GM10248 (cell line): ENCODE measurements around the gene NSMCE3.

ENCODE experiments used
- CTCF ChIA-PET: fragments of 300-600 bp; sonication (Branson Sonifier 250); formaldehyde crosslinking; extraction: SDS; loops from one replicate; lab custom pipeline; 2021; ENCODE audit warnings: antibody characterized with exemption; lab: Yijun Ruan, JAX
- POLR2A ChIA-PET: fragments of 350-650 bp; sonication (Branson Sonifier 250); formaldehyde crosslinking; extraction: SDS; loops from one replicate; lab custom pipeline; 2020; ENCODE audit warnings: antibody characterized with exemption; lab: Yijun Ruan, JAX
- DNase-seq: peaks from one replicate; pipeline ENCODE4 v3.0.0; 2012; ENCODE audit errors: extremely low spot score
- CTCF ChIP-seq: IDR thresholded peaks from 2 replicates; pipeline ENCODE4 v1.5.1; 2012; ENCODE audit warnings: mild to moderate bottlenecking, low read depth; ENCODE audit errors: extremely low read depth, missing control alignments, control extremely low read depth

The NSMCE3 gene

GRCh38 chr15:29305556-29305955 lies 35.9 kb upstream of the NSMCE3 start:
- no peak for TF ChIP-seq CTCF
- DNase-seq = no peak
- ChIA-PET CTCF (interaction anchor here (1.3 kb wide), 1 partner anchor 41 kb away, joined by 3 read pairs; no protein-coding TSS in a partner anchor), POLR2A (no interaction called here)

DNA sequence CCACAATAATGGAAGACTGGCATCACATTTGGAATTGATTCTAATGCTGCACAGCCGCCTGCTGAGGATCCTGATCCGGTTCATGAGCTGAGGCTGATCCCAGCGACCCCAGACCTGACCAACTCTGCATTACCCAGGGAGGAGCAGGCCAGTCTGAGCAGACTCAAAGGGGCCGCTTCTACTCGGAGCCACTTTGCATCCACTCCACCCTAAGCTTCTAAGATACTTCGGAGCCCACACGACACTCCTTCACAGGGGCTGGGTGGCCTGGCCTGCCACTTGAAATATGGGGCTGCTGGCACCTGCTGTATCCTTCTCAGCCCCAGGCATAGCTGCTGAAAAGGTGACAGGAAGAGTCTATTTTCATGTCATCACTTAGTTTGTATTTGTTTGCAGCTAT lies 33.2 kb upstream of the NSMCE3 start:
- POLR2A ChIA-PET = no interaction called here
- no peak for DNase-seq
- CTCF ChIA-PET = no interaction called here
- TF ChIP-seq CTCF = no peak

- no peak for DNase-seq
- POLR2A ChIA-PET = no interaction called here
- CTCF ChIA-PET = no interaction called here
- TF ChIP-seq CTCF = no peak
These were observed 30.2 kb upstream of the NSMCE3 start for GRCh38 chr15:29299784-29300183.

DNA sequence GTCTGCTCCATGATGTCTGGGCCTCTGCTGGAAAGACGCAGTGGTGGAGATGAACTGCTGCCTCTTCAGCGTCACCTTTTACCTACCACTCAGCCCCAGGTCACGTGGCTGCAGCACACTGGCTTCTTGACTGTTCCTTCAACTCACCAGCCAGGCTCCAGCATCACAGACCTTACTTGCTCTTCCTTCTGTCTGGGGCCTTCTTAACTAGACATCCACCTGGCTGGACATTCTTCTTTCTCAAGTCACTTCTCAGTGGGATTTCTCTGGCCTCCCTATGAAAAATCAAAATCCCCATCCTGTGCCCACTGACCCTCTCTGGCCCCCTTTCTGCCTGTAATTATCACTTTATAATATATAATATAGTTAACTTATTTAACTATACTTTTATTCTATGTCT lies 29.7 kb upstream of the NSMCE3 start:
- no peak for DNase-seq
- POLR2A ChIA-PET = no interaction called here
- no peak for TF ChIP-seq CTCF
- CTCF ChIA-PET = no interaction called here

GRCh38 chr15:29294732-29295325 lies 25.2 kb upstream of the NSMCE3 start:
- POLR2A ChIA-PET = no interaction called here
- CTCF ChIA-PET = interaction anchor here (0.6 kb wide), 1 partner anchor 11 kb away, joined by 3 read pairs; no protein-coding TSS in a partner anchor
- DNase-seq = no peak
- TF ChIP-seq CTCF = no peak

- ChIA-PET CTCF (no interaction called here), POLR2A (interaction anchor here (0.6 kb wide), 1 partner anchor 148 kb away, joined by 3 read pairs; no protein-coding TSS in a partner anchor)
- no peak for TF ChIP-seq CTCF
- DNase-seq = no peak
These were observed 21.6 kb upstream of the NSMCE3 start for GRCh38 chr15:29291067-29291845.
